DOHH2 (cell line): ENCODE results near the gene DGKZ.

Experiments
- H3F3A ChIP-seq: fragments of 200-600 bp; sonication (generic), shearing (Covaris generic); 2 replicates; pipeline ENCODE4 v1.6.0; 2016; ENCODE audit warnings: antibody characterized with exemption, mild to moderate bottlenecking; ENCODE audit not compliant: control insufficient read depth, insufficient read depth
- H3K27ac ChIP-seq: fragments of 200-600 bp; sonication (generic); 2 replicates; pipeline ENCODE4 v1.5.1; 2014; ENCODE audit warnings: low read depth, mild to moderate bottlenecking, low read length, moderate library complexity
- H3K27me3 ChIP-seq: fragments of 200-600 bp; sonication (generic); 2 replicates; pipeline ENCODE4 v1.6.1; 2014; ENCODE audit warnings: mild to moderate bottlenecking, low read length, mixed read lengths; ENCODE audit not compliant: control insufficient read depth
- H3K36me3 ChIP-seq: fragments of 200-600 bp; sonication (generic); 2 replicates; pipeline ENCODE4 v1.6.1; 2014; ENCODE audit warnings: mild to moderate bottlenecking, low read length, moderate library complexity, mixed read lengths; ENCODE audit not compliant: control insufficient read depth
- H3K4me1 ChIP-seq: fragments of 200-600 bp; sonication (generic); 2 replicates; pipeline ENCODE4 v1.6.1; 2014; ENCODE audit warnings: mild to moderate bottlenecking, low read length, mixed read lengths; ENCODE audit not compliant: control insufficient read depth
- H3K4me2 ChIP-seq: fragments of 200-600 bp; sonication (generic); 2 replicates; pipeline ENCODE4 v1.6.0; 2014; ENCODE audit warnings: mild to moderate bottlenecking, low read length, moderate library complexity
- H3K4me3 ChIP-seq: fragments of 200-600 bp; sonication (generic); 2 replicates; pipeline ENCODE4 v1.5.1; 2014; ENCODE audit warnings: mild to moderate bottlenecking, low read length, mixed read lengths
- H3K79me2 ChIP-seq: fragments of 200-600 bp; sonication (generic); 2 replicates; pipeline ENCODE4 v1.6.1; 2014; ENCODE audit warnings: mild to moderate bottlenecking, low read length, mixed read lengths; ENCODE audit not compliant: control insufficient read depth
- H3K9me2 ChIP-seq: fragments of 200-600 bp; sonication (generic); replicated peaks from 2 replicates; pipeline ENCODE4 v1.6.1; 2014; ENCODE audit warnings: mild to moderate bottlenecking, low read length, mixed read lengths; ENCODE audit not compliant: control insufficient read depth
- H3K9me3 ChIP-seq: fragments of 200-600 bp; sonication (generic); 2 replicates; pipeline ENCODE4 v1.6.1; 2014; ENCODE audit warnings: antibody characterized with exemption, low read length, mixed read lengths; ENCODE audit not compliant: control insufficient read depth, insufficient read depth
- H4K20me1 ChIP-seq: fragments of 200-600 bp; sonication (generic); 2 replicates; pipeline ENCODE4 v1.6.0; 2014; ENCODE audit warnings: low read depth, mild to moderate bottlenecking, antibody characterized with exemption, low read length, moderate library complexity; ENCODE audit not compliant: control insufficient read depth, insufficient read depth
- CTCF ChIP-seq: fragments of 200-600 bp; sonication (generic); IDR thresholded peaks from one replicate; pipeline ENCODE4 v1.5.1; 2014; ENCODE audit warnings: antibody characterized with exemption, mild to moderate bottlenecking, low read depth, low read length; ENCODE audit not compliant: poor library complexity, severe bottlenecking
- EZH2phosphoT487 ChIP-seq: fragments of 200-600 bp; sonication (generic); IDR thresholded peaks from 2 replicates; pipeline ENCODE4 v1.6.1; 2017; ENCODE audit warnings: borderline replicate concordance, mild to moderate bottlenecking, antibody characterized with exemption, low read length, moderate library complexity, mixed read lengths

The DGKZ gene

DNA sequence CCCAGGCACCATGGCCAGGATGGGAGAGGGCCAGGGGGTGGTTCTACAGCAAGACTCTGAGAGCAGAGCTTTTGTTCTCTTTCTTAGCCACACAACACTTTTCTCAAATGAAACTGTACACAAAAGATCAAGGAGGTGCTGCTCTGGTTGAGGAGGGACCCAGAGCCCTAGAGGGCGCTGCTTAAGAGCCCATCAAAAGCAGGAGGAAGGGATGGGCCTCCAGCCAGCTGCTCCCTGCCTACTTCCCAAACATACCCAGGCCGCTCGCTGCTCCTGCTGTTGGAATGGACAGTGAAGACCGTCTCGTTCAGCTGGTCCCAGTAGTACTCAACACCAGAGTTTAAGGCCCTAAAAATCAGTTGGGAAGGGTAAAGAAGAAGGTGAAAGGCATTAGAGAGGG is 62.8 kb downstream of the DGKZ start:
- Histone ChIP-seq H3K9me3 (no peaks in the 10 kb centered on the region), H3F3A (no peaks in the 10 kb centered on the region), H3K4me3 (no peak overlapping the region), H3K27ac (no peak overlapping the region), H3K79me2 (no peaks in the 10 kb centered on the region), H3K4me2 (no peak overlapping the region), H3K27me3 (no peaks in the 10 kb centered on the region), H3K4me1 (no peaks in the 10 kb centered on the region), H4K20me1 (no peaks in the 10 kb centered on the region), H3K9me2 (no peaks in the 10 kb centered on the region), H3K36me3 (peaks cover 8% of the 10 kb centered on the region; the same call in 1 of the 2 replicates)
- TF ChIP-seq EZH2phosphoT487, result no peak
- peak; percentile 26 for TF ChIP-seq CTCF

GRCh38 chr11:46413760-46414465 is 66.7 kb downstream of the DGKZ start:
- TF ChIP-seq CTCF (no peak), EZH2phosphoT487 (no peak)
- H3K4me3 ChIP-seq, result no peak overlapping the region
- H4K20me1 ChIP-seq, result no peaks in the 10 kb centered on the region
- H3K27ac ChIP-seq, result no peak overlapping the region
- H3K4me1 ChIP-seq, result no peaks in the 10 kb centered on the region
- H3K9me3 ChIP-seq, result no peaks in the 10 kb centered on the region
- no peaks in the 10 kb centered on the region for H3F3A ChIP-seq
- H3K4me2 ChIP-seq, result no peak overlapping the region
- H3K27me3 ChIP-seq, result no peaks in the 10 kb centered on the region
- no peaks in the 10 kb centered on the region for H3K9me2 ChIP-seq
- no peaks in the 10 kb centered on the region for H3K79me2 ChIP-seq
- peaks cover 18% of the 10 kb centered on the region; the same call in 1 of the 2 replicates for H3K36me3 ChIP-seq

GRCh38 chr11:46414466-46414796 is 67.2 kb downstream of the DGKZ start:
- TF ChIP-seq EZH2phosphoT487 (no peak), CTCF (no peak)
- Histone ChIP-seq H3K9me3 (no peaks in the 10 kb centered on the region), H3K4me3 (no peak overlapping the region), H3K4me1 (no peaks in the 10 kb centered on the region), H3K27ac (no peak overlapping the region), H3K36me3 (peaks cover 18% of the 10 kb centered on the region; the same call in 1 of the 2 replicates), H4K20me1 (no peaks in the 10 kb centered on the region), H3F3A (no peaks in the 10 kb centered on the region), H3K27me3 (no peaks in the 10 kb centered on the region), H3K9me2 (no peaks in the 10 kb centered on the region), H3K79me2 (no peaks in the 10 kb centered on the region), H3K4me2 (no peak overlapping the region)
